SU-DHL-6 (cell line): Measurements from ENCODE around the gene ATP13A3.

Experiments used
- H2AFZ ChIP-seq: fragments of 200-600 bp; sonication (generic); 2 replicates; pipeline ENCODE4 v1.6.1; 2014; ENCODE audit warnings: low read depth, mild to moderate bottlenecking, moderate library complexity, mixed read lengths, antibody characterized with exemption, low read length; ENCODE audit not compliant: severe bottlenecking
- H3F3A ChIP-seq: fragments of 200-600 bp; shearing (Covaris generic); 2 replicates; pipeline ENCODE4 v1.6.0; 2016; ENCODE audit warnings: antibody characterized with exemption, mild to moderate bottlenecking; ENCODE audit not compliant: insufficient read depth
- H3K27ac ChIP-seq: fragments of 200-600 bp; sonication (generic); 2 replicates; pipeline ENCODE4 v1.5.1; 2016; ENCODE audit warnings: low read depth, mild to moderate bottlenecking, low read length, moderate library complexity, mixed read lengths
- H3K27me3 ChIP-seq: fragments of 200-600 bp; sonication (generic), shearing (Covaris generic); 2 replicates; pipeline ENCODE4 v1.6.0; 2014; ENCODE audit warnings: mild to moderate bottlenecking, low read length
- H3K36me3 ChIP-seq: fragments of 200-600 bp; sonication (generic); 2 replicates; pipeline ENCODE4 v1.6.1; 2014; ENCODE audit warnings: mild to moderate bottlenecking, low read length, mixed read lengths
- H3K4me2 ChIP-seq: fragments of 300-600, 200-600 bp; shearing (Covaris generic), sonication (generic); 2 replicates; pipeline ENCODE4 v1.6.0; 2014; ENCODE audit warnings: low read length, low read depth, mild to moderate bottlenecking; ENCODE audit not compliant: poor library complexity, severe bottlenecking
- H3K4me3 ChIP-seq: fragments of 200-600 bp; sonication (generic); 2 replicates; pipeline ENCODE4 v1.5.1; 2014; ENCODE audit warnings: antibody characterized with exemption, low read length, mild to moderate bottlenecking, mixed read lengths; ENCODE audit not compliant: insufficient read depth, poor library complexity, severe bottlenecking
- H3K79me2 ChIP-seq: fragments of 200-600 bp; sonication (generic); 2 replicates; pipeline ENCODE4 v1.6.1; 2014; ENCODE audit warnings: mild to moderate bottlenecking, low read length, moderate library complexity; ENCODE audit not compliant: insufficient read depth
- H3K9ac ChIP-seq: fragments of 200-600 bp; sonication (generic); 2 replicates; pipeline ENCODE4 v1.7.0; 2014; ENCODE audit warnings: mild to moderate bottlenecking, low read length
- H3K9me2 ChIP-seq: fragments of 200-600 bp; sonication (generic); replicated peaks from 2 replicates; pipeline ENCODE4 v1.6.1; 2014; ENCODE audit warnings: low read length; ENCODE audit not compliant: insufficient read depth
- H3K9me3 ChIP-seq: fragments of 200-600 bp; sonication (generic); 2 replicates; pipeline ENCODE4 v1.6.1; 2014; ENCODE audit warnings: low read length, mixed read lengths; ENCODE audit not compliant: insufficient read depth
- H4K20me1 ChIP-seq: fragments of 200-600 bp; sonication (generic); 2 replicates; pipeline ENCODE4 v1.6.1; 2014; ENCODE audit warnings: low read depth, mild to moderate bottlenecking, antibody characterized with exemption, low read length, moderate library complexity, mixed read lengths
- CTCF ChIP-seq: fragments of 200-600 bp; sonication (generic); IDR thresholded peaks from one replicate; pipeline ENCODE4 v1.5.1; 2017; ENCODE audit warnings: antibody characterized with exemption, mild to moderate bottlenecking, low read length, moderate library complexity; ENCODE audit not compliant: insufficient read depth, poor library complexity, severe bottlenecking
- EZH2phosphoT487 ChIP-seq: fragments of 200-600 bp; sonication (generic), shearing (Covaris generic); conservative IDR thresholded peaks from 2 replicates; pipeline ENCODE4 v1.6.1; 2018; ENCODE audit warnings: mild to moderate bottlenecking, antibody characterized with exemption, low read length, moderate library complexity, mixed read lengths

Gene ATP13A3

GRCh38 chr3:194517333-194517732 is 30.5 kb upstream of the ATP13A3 start:
- Histone ChIP-seq H3K9ac (no peak overlapping the region), H3K27me3 (no peaks in the 10 kb centered on the region), H4K20me1 (no peaks in the 10 kb centered on the region), H2AFZ (no peak overlapping the region), H3K4me2 (no peak overlapping the region), H3K27ac (no peak overlapping the region), H3K4me3 (no peak overlapping the region), H3K79me2 (no peaks in the 10 kb centered on the region), H3K9me3 (no peaks in the 10 kb centered on the region), H3F3A (no peaks in the 10 kb centered on the region), H3K36me3 (no peaks in the 10 kb centered on the region), H3K9me2 (no peaks in the 10 kb centered on the region)
- no peak for TF ChIP-seq EZH2phosphoT487
- no peak for TF ChIP-seq CTCF

- H3K36me3 ChIP-seq = no peaks in the 10 kb centered on the region
- H3K4me3 ChIP-seq = no peak overlapping the region
- no peak overlapping the region for H3K9ac ChIP-seq
- no peaks in the 10 kb centered on the region for H4K20me1 ChIP-seq
- no peak overlapping the region for H3K4me2 ChIP-seq
- no peaks in the 10 kb centered on the region for H3K79me2 ChIP-seq
- H3K27me3 ChIP-seq = no peaks in the 10 kb centered on the region
- no peak overlapping the region for H3K27ac ChIP-seq
- TF ChIP-seq CTCF (no peak), EZH2phosphoT487 (no peak)
- no peaks in the 10 kb centered on the region for H3K9me3 ChIP-seq
- no peaks in the 10 kb centered on the region for H3K9me2 ChIP-seq
- no peak overlapping the region for H2AFZ ChIP-seq
- no peaks in the 10 kb centered on the region for H3F3A ChIP-seq
Measured at GRCh38 chr3:194514626-194515025, 27.8 kb upstream of the ATP13A3 start.

- no peaks in the 10 kb centered on the region for H3K9me2 ChIP-seq
- H3F3A ChIP-seq = no peaks in the 10 kb centered on the region
- no peaks in the 10 kb centered on the region for H3K36me3 ChIP-seq
- H3K9ac ChIP-seq = no peak overlapping the region
- TF ChIP-seq EZH2phosphoT487 = no peak
- no peak for TF ChIP-seq CTCF
- H3K79me2 ChIP-seq = no peaks in the 10 kb centered on the region
- no peaks in the 10 kb centered on the region for H3K27me3 ChIP-seq
- H2AFZ ChIP-seq = no peak overlapping the region
- no peaks in the 10 kb centered on the region for H4K20me1 ChIP-seq
- H3K27ac ChIP-seq = no peak overlapping the region
- H3K9me3 ChIP-seq = no peaks in the 10 kb centered on the region
- no peak overlapping the region for H3K4me2 ChIP-seq
- H3K4me3 ChIP-seq = no peak overlapping the region
Measured at GRCh38 chr3:194512895-194513601, 26.2 kb upstream of the ATP13A3 start.
